Psoas muscle (tissue), 8 donors: ENCODE measurements around the gene CCND3. TPM values are rescaled to one million over a fixed set of nuclear protein-coding genes. Genes with fewer than 3 reads are reported as not detected.

Experiments used
- ATAC-seq, 4 donors: fragments of 200-7000 bp; cut with Tn5 transposase; one replicate each; pipeline ENCODE4 v1.9.1; 2020; ENCODE audit warnings: moderate library complexity in 3 of 4, mild to moderate bottlenecking in 2 of 4
- DNase-seq, 2 donors: peaks; one replicate each; pipeline ENCODE4 v3.0.0-alpha.2; 2020
- H3K27ac ChIP-seq: fragments of 200-600 bp; one replicate; pipeline ENCODE4 v1.8.0; 2022
- H3K27me3 ChIP-seq, 3 donors: fragments of 200-600 bp in 1 of 3; one replicate each; pipeline versions ENCODE4 v1.6.1 to v1.8.0; 2013 to 2022; ENCODE audit warnings: low read length in 2 of 3, mild to moderate bottlenecking in 2 of 3, moderate library complexity in 1 of 3; ENCODE audit not compliant: insufficient read depth in 3 of 3
- H3K36me3 ChIP-seq, 2 donors: fragments of 200-600 bp in 1 of 2; one replicate each; pipeline versions ENCODE4 v1.6.1 to v1.8.0; 2013 to 2022; ENCODE audit warnings: low read depth in 1 of 2, mild to moderate bottlenecking in 1 of 2, moderate library complexity in 1 of 2; ENCODE audit not compliant: insufficient read depth in 1 of 2
- H3K4me1 ChIP-seq: fragments of 200-600 bp; one replicate; pipeline ENCODE4 v1.8.0; 2022
- H3K4me3 ChIP-seq: fragments of 200-600 bp; one replicate; pipeline ENCODE4 v1.8.0; 2022; ENCODE audit warnings: mild to moderate bottlenecking
- H3K9me3 ChIP-seq: fragments of 200-600 bp; one replicate; pipeline ENCODE4 v1.8.0; 2022
- WGBS, 3 donors: extraction: QIAGEN DNeasy Blood & Tissue Kit; methylation state at CpG; one replicate each; pipeline versions ENCODE4 v1.1.6 to v1.1.7; 2013; 5-methylcytosine and 5-hydroxymethylcytosine counted together
- intact Hi-C, 2 donors: fragments of 100-400 bp; cut with DNase I; formaldehyde crosslinking; loops; one replicate each; pipeline versions ENCODE4 v1.11.0 to v1.14.2; 2022
- polyA plus RNA-seq, 3 donors: library from polyadenylated mRNA; stranded (reverse); fragments of 200-250 nt; gene quantifications; one replicate each; pipeline ENCODE4 v1.2.3, GENCODE V29; 2013
- total RNA-seq, 4 donors: library from RNA; stranded (reverse); fragmentation: NEBNext Ultra II Directional in 2 of 4; extraction: Animal tissue kit (Norgen Biotek cat#: 25700) in 2 of 4; gene quantifications; one replicate each; pipeline versions ENCODE4 v1.2.1 to v1.2.4, GENCODE V29; 2021 to 2023
- TF ChIP-seq, protein P1 (sequence below): fragments of 200-600 bp; IDR thresholded peaks from one replicate; pipeline ENCODE4 v1.8.0; 2022; ENCODE audit warnings: antibody characterized with exemption
- donor health status: healthy with polysubstance abuse.
- donor health status: DM: no; HTN: no; CAD: no; lungs with moderate emphysema.
- donor health status: Bipolar disorder and iron deficiency.
- donor health status: healthy.
- donor health status: DM: yes; HTN: yes; CAD: no.
- donor health status: DM: no; HTN: no; CAD: no.
- donor health status: DM: no; HTN: no; CAD: no.
- donor health status: DM: yes; HTN: yes; CAD: no.

CCND3 gene
- total and polyA plus RNA-seq, 7 donors: 9.2 to 29.1 (median 19.9) TPM

DNA sequence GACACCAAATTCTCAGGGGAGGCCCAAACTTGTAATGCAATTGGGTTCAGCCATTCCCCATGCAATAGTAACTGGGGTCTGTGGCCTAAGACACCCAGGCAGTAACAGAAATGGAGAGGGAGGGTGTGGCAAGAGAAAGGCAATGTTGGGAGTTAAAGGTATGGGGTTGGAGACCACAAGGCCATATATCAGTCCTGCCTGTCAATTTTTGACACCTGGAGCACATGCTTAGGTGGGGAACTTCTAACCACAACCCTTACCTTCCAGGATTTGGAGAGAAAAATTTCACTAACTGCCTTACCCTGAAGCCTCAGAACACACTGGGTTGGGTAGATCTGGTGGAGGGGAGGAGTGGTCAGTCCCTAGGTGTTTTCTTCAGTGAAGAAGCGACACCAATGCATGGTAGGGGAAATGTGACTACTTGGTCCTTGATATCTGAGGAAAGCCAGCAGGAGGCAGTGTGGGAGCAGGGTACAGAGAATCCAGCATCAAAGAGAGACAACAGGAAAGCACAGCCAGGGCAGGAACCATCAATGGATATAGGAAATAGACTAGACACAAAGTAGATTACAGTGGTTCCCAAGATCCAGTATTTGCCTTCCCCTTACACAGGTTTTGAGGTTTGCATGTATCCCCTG, 39.6 kb downstream of the CCND3 start:
- DNase-seq: no peak
- Histone ChIP-seq H3K36me3 (peaks cover 5 to 40% of the 10 kb centered on the region in 2 donors), H3K4me3 (no peak overlapping the region), H3K27me3 (no peaks in the 10 kb centered on the region), H3K27ac (no peak overlapping the region), H3K4me1 (no peaks in the 10 kb centered on the region), H3K9me3 (no peaks in the 10 kb centered on the region)
- intact Hi-C loops: no loop called here
- no peak for ATAC-seq
- 96 to 97% (median 96%) methylated on average over 1 of the region's 1 CpG for WGBS, 3 donors
- TF ChIP-seq, protein P1, sequence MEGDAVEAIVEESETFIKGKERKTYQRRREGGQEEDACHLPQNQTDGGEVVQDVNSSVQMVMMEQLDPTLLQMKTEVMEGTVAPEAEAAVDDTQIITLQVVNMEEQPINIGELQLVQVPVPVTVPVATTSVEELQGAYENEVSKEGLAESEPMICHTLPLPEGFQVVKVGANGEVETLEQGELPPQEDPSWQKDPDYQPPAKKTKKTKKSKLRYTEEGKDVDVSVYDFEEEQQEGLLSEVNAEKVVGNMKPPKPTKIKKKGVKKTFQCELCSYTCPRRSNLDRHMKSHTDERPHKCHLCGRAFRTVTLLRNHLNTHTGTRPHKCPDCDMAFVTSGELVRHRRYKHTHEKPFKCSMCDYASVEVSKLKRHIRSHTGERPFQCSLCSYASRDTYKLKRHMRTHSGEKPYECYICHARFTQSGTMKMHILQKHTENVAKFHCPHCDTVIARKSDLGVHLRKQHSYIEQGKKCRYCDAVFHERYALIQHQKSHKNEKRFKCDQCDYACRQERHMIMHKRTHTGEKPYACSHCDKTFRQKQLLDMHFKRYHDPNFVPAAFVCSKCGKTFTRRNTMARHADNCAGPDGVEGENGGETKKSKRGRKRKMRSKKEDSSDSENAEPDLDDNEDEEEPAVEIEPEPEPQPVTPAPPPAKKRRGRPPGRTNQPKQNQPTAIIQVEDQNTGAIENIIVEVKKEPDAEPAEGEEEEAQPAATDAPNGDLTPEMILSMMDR: peak; percentile 11

DNA sequence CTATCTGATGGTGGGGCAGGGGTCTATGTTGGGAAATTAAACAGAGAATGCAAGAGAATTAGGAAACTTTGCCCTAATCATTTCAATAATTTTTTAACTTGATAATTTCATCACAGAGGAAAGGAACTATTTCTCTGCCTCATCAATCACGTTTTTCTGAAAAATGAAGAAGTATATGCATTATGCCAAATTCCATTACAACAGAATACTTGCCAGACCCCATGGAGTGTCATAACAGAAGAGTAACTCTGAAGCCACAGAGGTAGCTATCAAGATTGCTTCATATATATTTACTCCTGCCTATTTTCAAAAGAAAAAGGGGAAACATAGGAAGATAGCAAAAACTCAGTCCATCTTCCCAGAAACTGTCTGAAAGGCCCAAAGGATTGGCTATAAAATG, 40.7 kb downstream of the CCND3 start:
- Histone ChIP-seq H3K27ac (no peak overlapping the region), H3K4me3 (no peak overlapping the region), H3K4me1 (peaks cover 5% of the 10 kb centered on the region), H3K9me3 (no peaks in the 10 kb centered on the region), H3K36me3 (peaks cover 0 to 28% of the 10 kb centered on the region in 2 donors), H3K27me3 (no peaks in the 10 kb centered on the region)
- DNase-seq (no peak), ATAC-seq (no peak)
- WGBS, 3 donors: 77 to 88% (median 79%) methylated on average over 1 of the region's 1 CpG
- TF ChIP-seq, protein P1: no peak
- intact Hi-C loops: no loop called here

DNA sequence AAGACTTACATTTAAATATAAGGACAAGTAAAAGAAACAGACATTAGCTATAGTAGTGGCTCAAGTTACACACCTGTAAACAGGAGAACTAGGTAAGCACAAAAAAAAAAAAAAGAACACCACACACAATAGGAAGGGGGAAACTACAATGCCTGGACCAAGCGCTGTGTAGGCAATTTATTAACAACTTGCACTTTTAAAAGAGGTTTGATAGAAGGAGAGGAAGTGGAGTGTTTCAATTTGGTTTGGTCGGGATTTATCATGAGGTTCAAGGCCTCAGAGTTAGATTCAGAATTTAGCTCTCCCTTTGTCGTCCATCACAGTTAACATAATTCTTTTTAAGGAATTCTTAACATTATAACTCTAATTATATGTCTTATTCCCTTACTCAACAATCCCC, 45.3 kb downstream of the CCND3 start:
- 62 to 78% (median 65%) methylated on average over 3 of the region's 3 CpGs for WGBS, 3 donors
- Histone ChIP-seq H3K4me3 (peak overlapping the region; percentile 81), H3K36me3 (no peaks in the 10 kb centered on the region), H3K27me3 (no peaks in the 10 kb centered on the region), H3K9me3 (no peaks in the 10 kb centered on the region), H3K4me1 (peaks cover 16% of the 10 kb centered on the region), H3K27ac (no peak overlapping the region)
- DNase-seq (no peak), ATAC-seq (no peak)
- TF ChIP-seq, protein P1: no peak
- intact Hi-C loops: loop anchor here in 1 of 2 donors (10.0 kb wide), 1 partner anchor 111 kb away; the partner anchor contains the start of genes PRICKLE4 and TOMM6

DNA sequence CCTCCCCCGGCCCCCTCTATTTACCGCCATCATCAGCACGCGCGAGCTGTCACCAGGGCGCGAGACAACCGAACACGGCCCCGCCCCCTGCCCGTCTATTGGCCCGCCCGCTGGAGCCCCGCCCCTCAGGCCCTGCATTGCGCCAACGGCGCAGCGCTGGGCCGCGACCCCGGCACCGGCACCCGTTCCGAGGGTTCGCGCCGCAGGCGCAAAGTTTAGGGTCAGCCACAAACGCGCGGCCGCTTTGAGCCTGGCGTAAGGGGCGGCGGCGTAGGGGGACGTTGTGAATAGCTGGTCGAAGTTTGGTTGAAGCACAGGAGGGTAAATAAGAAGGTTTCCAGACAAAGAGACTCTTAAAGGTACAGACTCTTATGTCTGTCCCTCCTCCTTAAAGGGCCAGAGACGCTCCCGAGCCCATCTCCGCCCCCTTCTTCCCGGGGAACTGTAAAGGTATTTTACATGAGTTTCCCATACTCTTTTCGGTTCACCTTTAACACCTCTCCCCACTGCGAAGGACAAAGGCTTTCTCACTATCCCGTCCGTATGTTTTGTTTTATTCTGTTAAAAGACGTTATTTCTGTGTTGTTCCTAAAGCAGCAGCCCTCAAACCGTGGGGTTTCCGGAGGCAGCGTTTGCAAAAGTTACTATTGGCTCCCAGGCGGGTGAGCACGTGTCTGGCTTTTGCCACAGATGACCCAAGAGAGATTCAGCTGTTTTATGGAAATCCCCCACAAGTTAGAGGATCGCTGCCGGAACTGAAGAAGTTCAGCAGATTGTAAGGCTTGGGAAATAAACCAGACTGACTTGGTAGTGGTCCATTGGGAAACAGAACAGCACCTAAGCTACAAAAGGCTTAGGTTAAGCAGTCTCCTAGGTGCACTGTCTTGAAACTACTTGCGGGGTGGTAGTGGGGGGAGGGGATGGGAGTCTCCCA, 46.0 kb downstream of the CCND3 start, which contains the start of gene USP49:
Gene USP49, minus strand, starts transcription at position 76 of the 934 bp plus-strand sequence. CDS start 88,392 bp downstream, outside the sequence.
- WGBS, 3 donors: 1% methylated on average over 47 to 55 of the region's 55 CpGs
- peak; percentile 98 to 100 (median 100) for ATAC-seq
- intact Hi-C loops: loop anchor here in 1 of 2 donors (10.0 kb wide), 1 partner anchor 111 kb away; the partner anchor contains the start of genes PRICKLE4 and TOMM6
- peak within 1 kb of the TSS; percentile 81 for H3K27ac ChIP-seq
- H3K27me3 ChIP-seq: no peaks in the 10 kb centered on the region
- TF ChIP-seq, protein P1: no peak
- H3K4me1 ChIP-seq: peaks cover 16% of the 10 kb centered on the region
- no peaks in the 10 kb centered on the region for H3K9me3 ChIP-seq
- peak; percentile 92 to 95 for DNase-seq
- peak within 1 kb of the TSS; percentile 81 for H3K4me3 ChIP-seq
- H3K36me3 ChIP-seq: no peaks in the 10 kb centered on the region
